Keratinocyte (primary cell): ENCODE measurements around the gene CYP46A1. TPM values are rescaled to one million over a fixed set of nuclear protein-coding genes. Genes with fewer than 3 reads are reported as not detected.

Source experiments
- DNase-seq: peaks from one replicate; pipeline ENCODE4 v3.0.0-alpha.2; 2011; ENCODE audit warnings: low read depth, missing footprints, low spot score
- FAIRE-seq: peaks from 2 replicates; lab custom pipeline; 2011; peaks lifted over from hg19 to GRCh38; lab: Jason Lieb, UNC
- H2AFZ ChIP-seq: 2 replicates; pipeline ENCODE4 v1.6.0; 2012; ENCODE audit warnings: low read length, control low read depth, inconsistent platforms; ENCODE audit not compliant: control insufficient read depth
- H3K27ac ChIP-seq: 2 replicates; pipeline ENCODE4 v1.5.1; 2011; ENCODE audit warnings: low read length; ENCODE audit not compliant: control insufficient read depth, insufficient read depth
- H3K27me3 ChIP-seq: 3 replicates; pipeline ENCODE4 v1.6.0; 2011; ENCODE audit warnings: low read length; ENCODE audit not compliant: control insufficient read depth, insufficient read depth; ENCODE audit errors: extremely low read depth
- H3K36me3 ChIP-seq, 2 experiments: 2 replicates in 1 of 2; 3 replicates in 1 of 2; pipeline ENCODE4 v1.5.1; 2011; ENCODE audit warnings: low read length in 2 of 2, mild to moderate bottlenecking in 1 of 2; ENCODE audit not compliant: control insufficient read depth in 2 of 2, insufficient read depth in 2 of 2; ENCODE audit errors: extremely low read depth in 1 of 2
- H3K4me1 ChIP-seq: 3 replicates; pipeline ENCODE4 v1.5.1; 2011; ENCODE audit warnings: low read length; ENCODE audit not compliant: control insufficient read depth, insufficient read depth; ENCODE audit errors: extremely low read depth
- H3K4me2 ChIP-seq: 3 replicates; pipeline ENCODE4 v1.6.0; 2011; ENCODE audit warnings: low read depth, low read length; ENCODE audit not compliant: control insufficient read depth, insufficient read depth; ENCODE audit errors: extremely low read depth
- H3K4me3 ChIP-seq, 3 experiments: fragments of 200-600 bp in 1 of 3; sonication (generic) in 1 of 3; 2 replicates in 2 of 3; 3 replicates in 1 of 3; pipeline ENCODE4 v1.5.1; 2011 to 2016; ENCODE audit warnings: low read length in 3 of 3, mild to moderate bottlenecking in 3 of 3, control low read depth in 2 of 3, inconsistent platforms in 1 of 3, low read depth in 1 of 3, mixed read lengths in 1 of 3, mixed run types in 1 of 3, moderate library complexity in 1 of 3; ENCODE audit not compliant: control insufficient read depth in 2 of 3, insufficient read depth in 2 of 3; ENCODE audit errors: extremely low read depth in 1 of 3
- H3K79me2 ChIP-seq: 2 replicates; pipeline ENCODE4 v1.6.0; 2012; ENCODE audit warnings: low read length; ENCODE audit not compliant: control insufficient read depth, insufficient read depth
- H3K9ac ChIP-seq: 3 replicates; pipeline ENCODE4 v1.6.0; 2011; ENCODE audit warnings: low read length; ENCODE audit not compliant: control insufficient read depth, insufficient read depth; ENCODE audit errors: extremely low read depth
- H3K9me1 ChIP-seq: 3 replicates; pipeline ENCODE4 v1.6.0; 2011; ENCODE audit warnings: low read length; ENCODE audit not compliant: control insufficient read depth, insufficient read depth; ENCODE audit errors: extremely low read depth
- H3K9me3 ChIP-seq: 2 replicates; pipeline ENCODE4 v1.5.1; 2012; ENCODE audit warnings: low read depth, low read length; ENCODE audit not compliant: control insufficient read depth
- H4K20me1 ChIP-seq: 3 replicates; pipeline ENCODE4 v1.6.0; 2011; ENCODE audit warnings: low read length; ENCODE audit not compliant: control insufficient read depth, insufficient read depth; ENCODE audit errors: extremely low read depth
- EZH2 ChIP-seq: IDR thresholded peaks from one replicate; pipeline ENCODE4 v1.6.1; 2012; ENCODE audit warnings: inconsistent platforms, mild to moderate bottlenecking, low read length, moderate library complexity
- dilution Hi-C: fragments of 300-500 bp; cut with MboI; formaldehyde crosslinking; loops from one replicate; pipeline ENCODE4 v1.7.0; 2020; ENCODE audit warnings: low sequenced_read_pairs; ENCODE audit not compliant: extremely low pct_ligation_motif_present
- polyA plus RNA-seq, 5 experiments: library from polyadenylated mRNA; depleted of rRNA in 3 of 5; stranded (reverse) in 3 of 5; stranded (forward) in 1 of 5; unstranded in 1 of 5; fragments of >200 nt; gene quantifications; 1 replicate in 1 of 5; 2 replicates in 3 of 5; 3 replicates in 1 of 5; pipeline versions ENCODE4 v1.2.1 to v1.2.3, GENCODE V29; 2011 to 2012; ENCODE audit warnings: missing spikeins in 2 of 5, low read depth in 1 of 5, low replicate concordance in 1 of 5
- TF ChIP-seq, protein P1 (sequence below), 3 experiments: IDR thresholded peaks in 1 of 3; conservative IDR thresholded peaks in 1 of 3; optimal IDR thresholded peaks in 1 of 3; 2 replicates in 2 of 3; 3 replicates in 1 of 3; pipeline versions ENCODE3 to v1.5.1; 2011; ENCODE audit warnings: low read length in 3 of 3, mild to moderate bottlenecking in 3 of 3, moderate library complexity in 2 of 3, control low read depth in 1 of 3, inconsistent platforms in 1 of 3; ENCODE audit not compliant: insufficient read depth in 2 of 3; ENCODE audit errors: extremely low read depth in 1 of 3

The CYP46A1 gene
- polyA plus RNA-seq, 1 donor (not counting 4 experiments of a cell fraction or from before 2014, with no cell fraction given) = 0.01 TPM

DNA sequence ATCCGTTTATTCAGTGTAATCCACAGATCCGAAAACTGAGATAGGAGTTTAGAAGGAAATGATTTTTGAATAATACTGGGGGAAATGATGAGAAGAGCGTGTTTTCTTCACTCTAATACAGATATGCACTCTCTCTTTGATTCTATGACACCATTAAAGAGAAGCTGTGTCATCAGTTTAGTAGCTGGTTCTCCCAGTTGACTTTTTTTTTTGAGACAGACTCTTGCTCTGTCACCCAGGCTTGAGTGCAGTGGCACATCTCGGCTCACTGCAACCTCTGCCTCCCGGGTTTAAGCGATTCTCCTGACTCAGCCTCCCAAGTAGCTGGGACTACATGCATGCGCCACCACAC is 60.8 kb downstream of the CYP46A1 start:
- Histone ChIP-seq H3K4me2 (peak overlapping the region; percentile 41), H3K9me1 (no peaks in the 10 kb centered on the region), H3K36me3 (no peaks in the 10 kb centered on the region), H3K79me2 (no peaks in the 10 kb centered on the region), H3K27me3 (peaks cover 12% of the 10 kb centered on the region), H3K4me3 (no peak overlapping the region), H2AFZ (no peak overlapping the region), H4K20me1 (no peaks in the 10 kb centered on the region), H3K4me1 (peaks cover 24% of the 10 kb centered on the region), H3K9me3 (no peaks in the 10 kb centered on the region), H3K27ac (no peak overlapping the region), H3K9ac (no peak overlapping the region)
- DNase-seq (no peak), FAIRE-seq (no peak)
- TF ChIP-seq, protein P1, sequence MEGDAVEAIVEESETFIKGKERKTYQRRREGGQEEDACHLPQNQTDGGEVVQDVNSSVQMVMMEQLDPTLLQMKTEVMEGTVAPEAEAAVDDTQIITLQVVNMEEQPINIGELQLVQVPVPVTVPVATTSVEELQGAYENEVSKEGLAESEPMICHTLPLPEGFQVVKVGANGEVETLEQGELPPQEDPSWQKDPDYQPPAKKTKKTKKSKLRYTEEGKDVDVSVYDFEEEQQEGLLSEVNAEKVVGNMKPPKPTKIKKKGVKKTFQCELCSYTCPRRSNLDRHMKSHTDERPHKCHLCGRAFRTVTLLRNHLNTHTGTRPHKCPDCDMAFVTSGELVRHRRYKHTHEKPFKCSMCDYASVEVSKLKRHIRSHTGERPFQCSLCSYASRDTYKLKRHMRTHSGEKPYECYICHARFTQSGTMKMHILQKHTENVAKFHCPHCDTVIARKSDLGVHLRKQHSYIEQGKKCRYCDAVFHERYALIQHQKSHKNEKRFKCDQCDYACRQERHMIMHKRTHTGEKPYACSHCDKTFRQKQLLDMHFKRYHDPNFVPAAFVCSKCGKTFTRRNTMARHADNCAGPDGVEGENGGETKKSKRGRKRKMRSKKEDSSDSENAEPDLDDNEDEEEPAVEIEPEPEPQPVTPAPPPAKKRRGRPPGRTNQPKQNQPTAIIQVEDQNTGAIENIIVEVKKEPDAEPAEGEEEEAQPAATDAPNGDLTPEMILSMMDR (optimal IDR thresholded peaks at IDR 0.05 in 1 of 3, IDR thresholded peaks at IDR 0.05 in 1 of 3, conservative IDR thresholded peaks at IDR 0.05 in 1 of 3; ENCODE audit: extremely low read depth in 1 of 3, insufficient read depth in 2 of 3, low read length in 3 of 3) = no peak
- no peak for TF ChIP-seq EZH2
- dilution Hi-C loops = no loop called here

DNA sequence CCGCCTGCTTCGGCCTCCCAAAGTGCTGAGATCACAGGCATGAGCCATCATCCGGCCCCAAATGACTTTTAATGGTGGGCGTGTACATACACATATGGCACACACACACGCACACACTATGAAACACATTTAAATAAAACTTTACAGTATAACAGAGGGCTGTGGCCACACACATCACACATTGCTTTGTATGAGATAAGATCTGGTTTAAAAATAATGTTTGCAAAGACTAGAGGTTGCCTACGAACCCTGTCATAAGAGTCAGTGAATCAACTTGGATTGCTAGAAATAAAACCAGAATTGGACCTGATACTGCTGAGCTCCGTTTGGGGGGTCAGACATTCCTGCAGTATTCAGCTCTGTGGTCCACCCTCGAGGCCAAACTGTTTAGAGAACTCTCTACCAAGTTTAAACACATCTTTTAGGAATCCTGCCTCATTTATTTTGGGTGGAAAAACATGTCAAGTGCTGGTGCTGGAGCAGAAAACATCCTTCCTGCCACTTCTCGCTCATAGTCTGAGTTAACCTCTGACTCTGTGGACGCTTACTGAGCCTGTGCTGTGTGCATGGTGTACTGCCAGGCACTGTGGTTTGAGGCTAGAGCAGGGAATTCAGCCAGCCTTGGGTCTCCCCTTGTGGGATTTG is 61.3 kb downstream of the CYP46A1 start:
- H3K9me3 ChIP-seq = no peaks in the 10 kb centered on the region
- no peak overlapping the region for H3K9ac ChIP-seq
- no peaks in the 10 kb centered on the region for H3K36me3 ChIP-seq
- H3K79me2 ChIP-seq = no peaks in the 10 kb centered on the region
- DNase-seq = no peak
- dilution Hi-C loops = no loop called here
- TF ChIP-seq, protein P1 (optimal IDR thresholded peaks at IDR 0.05 in 1 of 3, IDR thresholded peaks at IDR 0.05 in 1 of 3, conservative IDR thresholded peaks at IDR 0.05 in 1 of 3; ENCODE audit: extremely low read depth in 1 of 3, insufficient read depth in 2 of 3, low read length in 3 of 3) = no peak
- TF ChIP-seq EZH2 = no peak
- no peak overlapping the region for H3K4me3 ChIP-seq
- no peaks in the 10 kb centered on the region for H3K9me1 ChIP-seq
- no peaks in the 10 kb centered on the region for H4K20me1 ChIP-seq
- H3K27me3 ChIP-seq = peaks cover 15% of the 10 kb centered on the region
- FAIRE-seq = peak; percentile 65
- no peak overlapping the region for H2AFZ ChIP-seq
- peaks cover 24% of the 10 kb centered on the region for H3K4me1 ChIP-seq
- no peak overlapping the region for H3K27ac ChIP-seq
- H3K4me2 ChIP-seq = no peak overlapping the region
